CD4-positive, alpha-beta T cell treated with Interleukin-17A for 4 hours (primary cell): Measurements from ENCODE around the gene RNF6.
"Not testable (repeated sequence)": the region's sequence is repeated elsewhere in the genome, so short reads cannot be mapped to it uniquely, and the experiment has no call there.

Experiments
- DNase-seq: peaks from one replicate; pipeline ENCODE4 v3.0.0-alpha.2; 2020; ENCODE audit warnings: mixed read lengths

Gene RNF6

DNA sequence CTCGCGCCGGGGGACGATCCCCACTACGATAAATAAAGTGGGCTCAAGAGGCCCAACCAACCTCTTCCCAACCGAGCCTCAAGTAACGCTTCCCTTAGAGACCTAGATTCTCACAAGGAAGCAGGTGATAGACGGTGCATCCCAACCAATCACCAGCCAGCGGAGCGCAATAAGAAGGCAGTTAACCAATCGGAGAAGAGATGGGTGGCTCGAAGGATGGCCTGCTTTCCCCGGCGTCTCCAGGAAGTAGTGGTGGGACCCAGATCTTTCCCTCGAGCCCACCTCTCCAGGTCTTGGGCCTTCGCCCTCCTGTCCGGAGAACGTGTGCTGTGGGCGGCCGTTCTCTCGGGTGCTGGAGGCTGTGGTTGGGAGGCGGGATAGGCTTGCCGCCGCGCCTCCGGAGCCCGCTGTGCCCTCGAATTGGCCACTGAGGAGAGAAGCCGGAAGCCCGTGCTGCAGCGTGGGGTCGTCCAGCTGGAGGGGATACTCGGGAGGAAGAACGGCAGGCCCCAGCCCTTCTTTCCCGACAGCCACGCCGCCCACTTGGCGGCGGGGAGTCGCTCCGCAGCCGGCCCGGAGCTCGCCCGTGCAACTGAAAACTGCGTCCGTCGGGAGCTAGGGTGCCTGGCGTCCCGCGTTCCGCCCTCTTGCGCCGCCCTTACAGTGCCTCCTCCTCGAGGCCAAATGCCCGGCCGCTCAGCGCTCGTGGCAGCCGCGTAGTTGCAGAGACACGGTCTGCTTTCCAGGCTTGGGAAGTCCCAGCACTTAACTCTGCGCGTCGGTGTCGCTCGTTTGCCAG lies at the start of gene RNF6:
RNF6 (minus strand) TSS at position 594 of the 799 bp plus-strand sequence. CDS start 2,665 bp downstream, outside the sequence.
- peak; percentile 85 for DNase-seq

GRCh38 chr13:26270707-26271106 lies 48.6 kb upstream of the RNF6 start:
- no peak for DNase-seq

- no peak for DNase-seq
Measured at GRCh38 chr13:26266311-26266710, 44.2 kb upstream of the RNF6 start.

- no peak for DNase-seq
Measured at GRCh38 chr13:26262156-26262555, 40.0 kb upstream of the RNF6 start.

DNA sequence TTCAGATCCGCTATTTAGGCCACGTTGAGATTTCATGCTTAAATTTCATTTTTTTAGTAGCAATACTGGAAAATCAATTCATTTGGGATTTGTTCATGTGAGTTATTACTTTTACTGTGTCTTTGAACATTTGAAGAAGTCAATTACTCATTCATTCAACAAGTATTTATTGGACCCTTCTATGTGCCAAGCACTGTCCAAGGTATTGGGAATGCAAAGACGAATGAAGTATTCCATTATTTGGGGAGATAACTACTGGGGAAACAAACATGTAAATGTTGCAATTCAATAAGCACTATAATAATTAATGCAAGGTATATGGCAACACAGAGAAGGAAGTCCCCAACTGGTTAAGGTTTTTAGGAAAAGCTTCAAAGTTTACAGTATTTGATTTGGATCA lies 37.5 kb upstream of the RNF6 start:
- DNase-seq, result no peak

- DNase-seq, result no peak
Measured at GRCh38 chr13:26257049-26257448, 34.9 kb upstream of the RNF6 start.

DNA sequence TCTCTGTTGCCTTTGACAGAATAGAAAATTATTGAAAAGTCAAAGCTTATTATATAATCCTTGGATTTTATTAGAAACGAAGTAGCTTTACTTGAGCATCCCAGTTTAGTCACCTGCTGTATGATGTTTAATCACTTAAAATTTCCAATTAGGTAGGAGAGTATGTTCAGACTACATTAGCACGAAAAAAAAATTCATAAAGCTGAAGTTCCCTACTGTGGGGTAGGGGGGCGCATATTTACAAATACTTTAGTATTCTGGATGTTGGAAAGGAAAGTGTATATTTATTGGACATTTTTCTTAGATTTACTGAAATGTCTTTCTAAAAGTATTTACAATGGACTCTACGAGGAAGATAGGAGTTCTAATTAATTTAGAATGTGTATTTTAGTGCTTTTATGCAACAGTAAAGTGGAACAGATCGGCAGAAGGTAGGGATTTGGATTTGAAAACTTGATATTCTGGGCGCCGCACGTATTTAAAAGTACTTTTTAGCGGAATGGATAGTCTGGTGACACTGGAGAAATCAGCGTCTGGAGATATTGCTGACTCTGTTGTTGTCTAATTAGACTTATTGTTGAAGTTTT lies 33.7 kb upstream of the RNF6 start:
- DNase-seq, result no peak

DNA sequence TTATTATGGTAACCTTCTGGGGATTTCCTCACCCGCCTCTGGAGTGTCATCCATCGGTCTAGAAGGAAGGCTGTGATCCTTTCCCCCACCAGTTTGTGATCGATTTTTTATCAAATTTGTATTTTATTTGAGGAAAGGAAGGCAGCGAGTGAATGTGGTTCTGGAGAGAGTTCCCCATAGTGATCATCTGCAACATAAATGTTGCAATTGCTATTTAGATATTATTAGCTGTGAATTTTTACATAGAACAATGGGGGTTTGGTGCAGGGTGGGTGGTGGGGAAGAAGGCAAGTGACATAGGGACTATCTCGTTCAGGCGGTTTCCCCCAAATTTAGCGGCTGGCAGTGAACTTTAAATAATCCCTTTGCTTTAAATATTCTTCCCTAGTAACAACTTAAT lies 33.0 kb upstream of the RNF6 start:
- DNase-seq, result no peak

DNA sequence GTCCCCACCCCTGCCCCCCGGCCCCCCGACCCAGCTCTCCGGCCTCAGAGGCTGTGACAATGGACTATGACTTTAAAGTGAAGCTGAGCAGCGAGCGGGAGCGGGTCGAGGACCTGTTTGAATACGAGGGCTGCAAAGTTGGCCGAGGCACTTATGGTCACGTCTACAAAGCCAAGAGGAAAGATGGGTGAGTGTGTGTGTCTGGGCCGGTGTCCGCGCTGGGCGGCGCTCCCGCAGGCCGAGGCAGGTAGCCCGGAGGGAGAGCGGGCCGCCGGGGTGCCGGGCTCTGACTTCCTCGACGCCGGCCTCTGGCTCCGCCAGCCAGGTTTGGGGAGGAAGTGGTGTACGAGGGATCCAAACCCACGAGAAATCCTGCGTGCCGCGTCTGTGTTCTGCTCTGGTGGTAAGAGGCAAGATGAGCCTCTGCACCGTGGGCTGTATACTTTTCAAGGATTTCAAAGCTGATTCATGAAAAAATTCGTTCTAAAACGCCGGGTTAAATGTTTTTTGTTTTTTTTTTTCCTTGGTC lies 32.5 kb upstream of the RNF6 start:
- peak; percentile 69 for DNase-seq

DNA sequence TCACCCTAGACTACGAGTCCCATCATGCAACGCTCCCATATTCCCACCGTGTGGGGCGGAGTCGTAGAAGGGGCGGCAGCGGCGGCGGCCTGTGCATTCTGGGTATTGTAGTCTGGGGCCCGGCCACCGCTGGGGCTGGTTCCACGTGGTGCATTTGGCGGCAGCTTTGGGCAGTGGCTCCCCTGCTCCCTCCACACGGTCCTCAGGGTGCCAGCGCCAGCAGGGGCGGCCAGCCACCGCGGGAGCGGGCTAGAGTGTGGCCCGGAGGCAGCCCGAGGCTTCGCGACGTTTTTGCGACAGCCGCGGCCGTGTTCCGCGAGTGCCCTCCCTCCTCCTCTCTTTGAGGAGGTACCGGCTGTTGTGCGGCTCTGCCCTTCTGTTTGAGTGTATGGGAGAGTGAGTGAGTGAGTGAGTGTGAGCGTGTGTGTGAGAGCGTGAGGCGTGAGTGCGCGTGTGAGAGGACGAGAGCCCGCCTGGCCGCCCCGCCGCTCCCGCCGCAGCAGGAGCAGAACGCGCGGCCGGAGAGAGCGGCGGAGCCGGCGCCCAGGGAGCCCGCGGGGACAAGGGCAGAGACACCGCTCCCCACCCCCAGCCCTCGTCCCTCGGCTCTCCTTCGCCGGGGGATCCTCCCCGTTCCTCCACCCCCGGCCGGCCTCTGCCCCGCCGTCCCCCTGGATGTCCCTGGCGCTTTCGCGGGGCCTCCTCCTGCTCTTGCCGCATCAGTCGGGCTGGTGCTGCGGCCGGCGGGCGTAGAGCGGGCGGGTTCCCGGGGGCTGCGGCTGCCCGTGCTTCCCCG lies 31.9 kb upstream of the RNF6 start, which contains the start of gene CDK8:
CDK8 (plus strand) TSS at position 343 of the 796 bp plus-strand sequence. CDS start 513 bp downstream, outside the sequence.
- DNase-seq, result peak; percentile 89

GRCh38 chr13:26253262-26253786 lies 31.2 kb upstream of the RNF6 start:
- DNase-seq, result no peak

DNA sequence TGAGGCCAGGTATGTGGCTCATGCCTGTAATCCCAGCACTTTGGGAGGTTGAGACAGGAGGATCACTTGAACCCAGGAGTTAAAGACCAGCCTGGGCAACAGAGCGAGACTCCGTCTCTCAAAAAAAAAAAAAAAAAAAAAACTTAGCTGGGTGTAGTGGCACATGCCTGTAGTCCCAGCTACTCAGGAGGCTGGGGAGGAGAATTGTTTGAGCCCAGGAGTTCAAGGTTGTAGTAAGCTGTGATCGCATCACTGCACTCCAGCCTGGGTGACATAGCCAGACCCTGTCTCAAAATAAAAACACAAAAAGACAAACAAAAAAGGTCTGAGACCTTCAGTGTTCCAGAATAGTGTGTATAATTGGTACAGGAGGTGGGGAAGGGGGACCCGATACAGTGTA lies 29.9 kb upstream of the RNF6 start:
- DNase-seq, result not testable (repeated sequence)

GRCh38 chr13:26249551-26249950 lies 27.4 kb upstream of the RNF6 start:
- no peak for DNase-seq

DNA sequence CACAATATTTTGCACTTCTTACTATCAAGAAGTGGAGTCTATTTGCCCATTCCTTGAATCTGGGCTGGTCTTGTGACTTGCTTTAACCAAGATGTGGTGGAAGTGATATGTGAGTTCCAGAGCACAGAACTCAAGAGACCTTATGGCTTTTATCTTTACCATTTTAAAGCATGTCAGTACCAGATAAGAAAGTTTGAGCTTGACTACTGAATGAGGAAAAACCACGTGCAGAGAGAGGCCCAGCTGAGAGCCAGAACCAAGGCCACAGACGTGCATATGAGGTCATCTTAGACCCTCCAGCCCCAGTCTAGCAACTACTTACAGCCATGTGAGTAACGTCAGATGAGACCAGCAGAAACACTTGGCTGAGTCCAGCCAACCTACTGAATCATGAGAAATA lies 25.5 kb upstream of the RNF6 start:
- no peak for DNase-seq

GRCh38 chr13:26247011-26247410 lies 24.9 kb upstream of the RNF6 start:
- DNase-seq, result no peak

- no peak for DNase-seq
Measured at GRCh38 chr13:26246154-26246553, 24.0 kb upstream of the RNF6 start.

- no peak for DNase-seq
Measured at GRCh38 chr13:26236296-26236695, 14.2 kb upstream of the RNF6 start.

DNA sequence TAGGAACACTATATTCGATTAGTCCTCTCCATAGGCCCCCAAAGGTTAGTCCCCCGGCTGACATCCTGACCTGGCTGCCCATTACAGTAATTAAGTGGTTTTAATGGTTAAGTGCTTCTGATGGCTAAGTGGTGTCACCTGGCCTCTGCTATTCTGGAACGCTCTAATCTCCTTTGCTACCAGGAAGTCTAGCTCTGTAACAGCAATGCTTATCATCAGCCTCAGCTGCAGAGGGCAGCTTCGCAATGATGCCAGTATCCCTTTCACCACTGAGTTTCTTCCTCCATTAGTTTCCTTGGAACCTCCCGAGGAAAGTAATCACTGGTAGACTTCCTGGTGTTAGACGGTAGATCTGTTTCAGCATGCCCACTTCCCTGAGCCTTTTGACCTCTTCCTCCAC lies 8.6 kb upstream of the RNF6 start:
- no peak for DNase-seq

DNA sequence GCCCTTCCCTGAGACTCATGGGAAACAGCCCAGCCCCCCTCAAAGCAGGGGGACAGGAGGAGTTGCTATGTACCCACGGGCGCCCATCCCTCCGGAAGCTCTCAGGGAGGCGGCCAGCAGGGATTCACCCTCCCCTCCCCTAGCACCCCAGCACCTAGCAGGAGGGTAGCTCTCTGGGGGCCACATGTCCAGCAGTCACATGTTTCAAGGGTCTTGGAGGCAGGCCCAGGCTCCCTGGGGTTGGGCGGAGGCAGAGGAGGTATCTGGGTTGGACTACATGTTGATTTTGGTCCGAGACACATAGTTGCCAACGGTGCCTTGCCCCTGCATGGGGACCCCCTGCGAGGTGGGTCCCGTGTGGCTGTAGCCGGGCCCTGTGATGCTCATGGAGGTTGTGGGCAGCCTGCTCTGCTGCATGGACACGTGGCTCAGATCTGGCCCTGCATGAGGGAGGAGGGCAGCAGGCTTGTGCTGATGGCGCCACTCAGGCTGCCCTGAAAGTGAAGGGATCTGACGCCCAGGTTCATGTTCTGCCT lies 7.0 kb upstream of the RNF6 start:
- DNase-seq, result no peak

DNA sequence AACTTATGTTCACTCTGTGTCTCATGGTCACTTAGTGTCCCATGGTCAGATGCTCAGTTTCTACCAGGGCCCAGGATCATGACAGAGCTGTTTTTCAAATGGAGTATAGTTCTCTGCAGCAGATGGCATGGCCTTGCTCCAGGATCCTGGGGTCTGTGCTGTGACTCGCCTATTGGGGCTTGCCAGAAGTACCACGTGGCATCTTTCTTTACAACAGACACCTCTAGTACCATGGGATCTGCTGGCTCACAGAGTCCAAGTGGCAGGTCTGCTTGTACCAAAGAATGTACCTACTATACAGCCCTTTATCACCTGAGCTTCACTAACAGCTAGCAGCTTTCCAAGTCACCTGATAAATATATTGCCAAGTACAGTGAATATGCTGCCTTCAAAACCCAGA lies 6.0 kb upstream of the RNF6 start:
- DNase-seq, result no peak

GRCh38 chr13:26227166-26227971 lies 5.3 kb upstream of the RNF6 start:
- DNase-seq, result no peak
